H9 (cell line): ENCODE results near the gene GET4. TPM values are rescaled to one million over a fixed set of nuclear protein-coding genes. Genes with fewer than 3 reads are reported as not detected.
A peak's percentile ranks its signal among the peaks of the same experiment; 100 is the strongest.

Experiments
- DNase-seq: peaks from one replicate; pipeline ENCODE4 v3.0.0-alpha.2; 2017
- H2AFZ ChIP-seq: one replicate; pipeline ENCODE4 v1.6.1; 2013; ENCODE audit warnings: mild to moderate bottlenecking, low read length, control low read depth, moderate library complexity
- H2AK5ac ChIP-seq: 2 replicates; pipeline ENCODE4 v1.6.1; 2013; ENCODE audit warnings: low read length, control low read depth, mixed read lengths; ENCODE audit not compliant: insufficient read length
- H2BK120ac ChIP-seq: one replicate; pipeline ENCODE4 v1.6.1; 2013; ENCODE audit warnings: low read depth, mild to moderate bottlenecking, low read length, control low read depth, inconsistent platforms; ENCODE audit not compliant: poor library complexity, severe bottlenecking
- H2BK12ac ChIP-seq: 2 replicates; pipeline ENCODE4 v1.6.1; 2013; ENCODE audit warnings: low read length, control low read depth, mixed read lengths, low read depth; ENCODE audit not compliant: insufficient read length
- H2BK15ac ChIP-seq: 2 replicates; pipeline ENCODE4 v1.6.1; 2013; ENCODE audit warnings: low read depth, low read length, control low read depth
- H2BK20ac ChIP-seq: one replicate; pipeline ENCODE4 v1.6.1; 2013; ENCODE audit warnings: low read depth, mild to moderate bottlenecking, low read length, control low read depth, inconsistent platforms; ENCODE audit not compliant: poor library complexity, severe bottlenecking
- H2BK5ac ChIP-seq: 2 replicates; pipeline ENCODE4 v1.6.1; 2013; ENCODE audit warnings: low read length, control low read depth, mixed read lengths; ENCODE audit not compliant: insufficient read length
- H3K14ac ChIP-seq: 2 replicates; pipeline ENCODE4 v1.6.1; 2013; ENCODE audit warnings: low read length, control low read depth; ENCODE audit not compliant: insufficient read depth
- H3K18ac ChIP-seq: 2 replicates; pipeline ENCODE4 v1.6.1; 2013; ENCODE audit warnings: low read depth, mild to moderate bottlenecking, mixed read lengths, low read length, control low read depth; ENCODE audit not compliant: insufficient read length
- H3K23ac ChIP-seq: 2 replicates; pipeline ENCODE4 v1.6.1; 2013; ENCODE audit warnings: low read length, control low read depth, mixed read lengths, low read depth; ENCODE audit not compliant: insufficient read length
- H3K23me2 ChIP-seq: 2 replicates; pipeline ENCODE4 v1.6.1; 2013; ENCODE audit warnings: low read depth, mild to moderate bottlenecking, mixed read lengths, low read length, control low read depth; ENCODE audit not compliant: insufficient read length, poor library complexity, severe bottlenecking
- H3K27ac ChIP-seq: 2 replicates; pipeline ENCODE4 v1.5.1; 2013; ENCODE audit warnings: low read length, control low read depth, mixed read lengths, low read depth; ENCODE audit not compliant: insufficient read length
- H3K27me3 ChIP-seq: 2 replicates; pipeline ENCODE4 v1.6.1; 2013; ENCODE audit warnings: low read length, control low read depth, inconsistent platforms; ENCODE audit not compliant: insufficient read depth
- H3K4ac ChIP-seq: 2 replicates; pipeline ENCODE4 v1.6.1; 2013; ENCODE audit warnings: low read depth, mild to moderate bottlenecking, control low read depth, inconsistent platforms, low read length, moderate library complexity
- H3K4me1 ChIP-seq: 2 replicates; pipeline ENCODE4 v1.6.1; 2013; ENCODE audit warnings: low read length, control low read depth, inconsistent platforms; ENCODE audit not compliant: insufficient read depth
- H3K4me2 ChIP-seq: 2 replicates; pipeline ENCODE4 v1.6.1; 2013; ENCODE audit warnings: low read length, control low read depth, mixed read lengths; ENCODE audit not compliant: insufficient read length, insufficient read depth
- H3K56ac ChIP-seq: 2 replicates; pipeline ENCODE4 v1.6.1; 2013; ENCODE audit warnings: low read depth, mild to moderate bottlenecking, mixed read lengths, low read length, control low read depth; ENCODE audit not compliant: insufficient read length
- H3K79me1 ChIP-seq: 2 replicates; pipeline ENCODE4 v1.6.1; 2013; ENCODE audit warnings: low read depth, mild to moderate bottlenecking, moderate library complexity, low read length, control low read depth, inconsistent platforms; ENCODE audit not compliant: insufficient read depth, poor library complexity, severe bottlenecking
- H3K79me2 ChIP-seq: 2 replicates; pipeline ENCODE4 v1.6.1; 2013; ENCODE audit warnings: low read length, control low read depth, inconsistent platforms; ENCODE audit not compliant: insufficient read depth
- H3K9ac ChIP-seq: 2 replicates; pipeline ENCODE4 v1.6.1; 2013; ENCODE audit warnings: low read length, control low read depth, mixed read lengths; ENCODE audit not compliant: insufficient read length; ENCODE audit errors: extremely low read depth
- H3K9me3 ChIP-seq: one replicate; pipeline ENCODE4 v1.6.1; 2013; ENCODE audit warnings: low read depth, low read length, inconsistent platforms; ENCODE audit not compliant: control insufficient read depth
- H3T11ph ChIP-seq: one replicate; pipeline ENCODE4 v1.6.1; 2013; ENCODE audit warnings: mild to moderate bottlenecking, low read length, control low read depth, inconsistent platforms
- H4K20me1 ChIP-seq: one replicate; pipeline ENCODE4 v1.6.1; 2013; ENCODE audit not compliant: control insufficient read depth, insufficient read length, insufficient read depth
- H4K5ac ChIP-seq: 2 replicates; pipeline ENCODE4 v1.6.1; 2013; ENCODE audit warnings: low read depth, mild to moderate bottlenecking, mixed read lengths, low read length, control low read depth; ENCODE audit not compliant: insufficient read length
- H4K8ac ChIP-seq: replicated peaks from 2 replicates; pipeline ENCODE4 v1.6.1; 2013; ENCODE audit warnings: low read length, control low read depth, mixed read lengths, low read depth; ENCODE audit not compliant: insufficient read length
- H4K91ac ChIP-seq: 2 replicates; pipeline ENCODE4 v1.6.1; 2013; ENCODE audit warnings: low read depth, mild to moderate bottlenecking, moderate library complexity, mixed read lengths, low read length, control low read depth; ENCODE audit not compliant: insufficient read length
- H3K27ac Mint-ChIP-seq, 3 experiments: 2 replicates in 2 of 3; 3 replicates in 1 of 3; pipeline ENCODE4 v1.8.0; 2020 to 2021; ENCODE audit warnings: mixed read lengths in 3 of 3, mild to moderate bottlenecking in 1 of 3, moderate library complexity in 1 of 3
- H3K27me3 Mint-ChIP-seq: 2 replicates; pipeline ENCODE4 v1.8.0; 2021; ENCODE audit warnings: low read depth, mild to moderate bottlenecking, moderate library complexity, mixed read lengths
- H3K36me3 Mint-ChIP-seq, 3 experiments: 2 replicates in 2 of 3; 3 replicates in 1 of 3; pipeline ENCODE4 v1.8.0; 2020 to 2021; ENCODE audit warnings: low read depth in 3 of 3, mixed read lengths in 3 of 3; ENCODE audit not compliant: insufficient read depth in 1 of 3
- H3K4me1 Mint-ChIP-seq, 2 experiments: 2 replicates each; pipeline ENCODE4 v1.8.0; 2020; ENCODE audit warnings: mixed read lengths in 2 of 2
- H3K4me3 Mint-ChIP-seq, 2 experiments: 2 replicates in 1 of 2; 3 replicates in 1 of 2; pipeline ENCODE4 v1.8.0; 2020 to 2021; ENCODE audit warnings: mild to moderate bottlenecking in 2 of 2, mixed read lengths in 2 of 2, moderate library complexity in 1 of 2
- H3K9me3 Mint-ChIP-seq, 2 experiments: 2 replicates in 1 of 2; 3 replicates in 1 of 2; pipeline ENCODE4 v1.8.0; 2020; ENCODE audit warnings: mild to moderate bottlenecking in 2 of 2, mixed read lengths in 2 of 2, moderate library complexity in 1 of 2
- CTCF ChIP-seq: fragments of 200-600 bp; sonication (generic); conservative IDR thresholded peaks from 3 replicates; pipeline ENCODE4 v1.8.0; 2021; ENCODE audit warnings: antibody characterized with exemption, mild to moderate bottlenecking
- WGBS: extraction: QIAGEN DNeasy Blood & Tissue Kit; methylation state at CpG from one replicate; pipeline ENCODE4 v1.1.7; 2013; ENCODE audit warnings: missing lambda C conversion rate, low lambda C conversion rate, mixed read lengths; ENCODE audit not compliant: insufficient read length; ENCODE audit errors: extremely low coverage; 5-methylcytosine and 5-hydroxymethylcytosine counted together
- total RNA-seq: library from RNA; stranded (reverse); gene quantifications from 2 replicates; pipeline ENCODE4 v1.2.1, GENCODE V29; 2021

The GET4 gene
- total RNA-seq, 1 experiment from 2014 or later: 70.2 TPM

- Histone ChIP-seq H3K79me2 (no peaks in the 10 kb centered on the region), H2BK12ac (no peak overlapping the region), H3K14ac (no peak overlapping the region), H3K79me1 (no peaks in the 10 kb centered on the region), H3K4me1 (no peaks in the 10 kb centered on the region), H3K9me3 (no peaks in the 10 kb centered on the region), H4K5ac (no peak overlapping the region), H2BK120ac (no peak overlapping the region), H4K8ac (no peak overlapping the region), H3K27me3 (no peaks in the 10 kb centered on the region), H4K20me1 (no peaks in the 10 kb centered on the region), H3T11ph (no peak overlapping the region), H3K4me2 (no peak overlapping the region), H4K91ac (no peak overlapping the region), H2BK20ac (no peak overlapping the region), H2BK15ac (no peak overlapping the region), H3K23me2 (no peaks in the 10 kb centered on the region), H2AFZ (no peak overlapping the region), H3K27ac (no peak overlapping the region), H3K23ac (no peak overlapping the region), H3K56ac (no peak overlapping the region), H3K18ac (no peak overlapping the region), H2BK5ac (no peak overlapping the region), H2AK5ac (no peak overlapping the region), H3K4ac (no peak overlapping the region), H3K9ac (no peak overlapping the region)
- H3K4me3 Mint-ChIP-seq: no peak overlapping the region
- TF ChIP-seq CTCF: no peak
- no peaks in the 10 kb centered on the region for H3K36me3 Mint-ChIP-seq
- H3K9me3 Mint-ChIP-seq: no peaks in the 10 kb centered on the region; a peak in 1 of 5 replicates
- WGBS: no CpG with 5 or more reads among the region's 15 CpGs
- H3K27me3 Mint-ChIP-seq: no peaks in the 10 kb centered on the region; the same call in 1 of the 2 replicates
- H3K27ac Mint-ChIP-seq: peak overlapping the region in 1 of 3 experiments; percentile 44; a peak in 1 of 7 replicates
- H3K4me1 Mint-ChIP-seq: peaks cover 4 to 6% of the 10 kb centered on the region in 2 experiments; a peak in 3 of 4 replicates
- DNase-seq: no peak
Measured at GRCh38 chr7:921071-921461, 44.7 kb downstream of the GET4 start.
